Activated T-cell treated with anti-CD3 and anti-CD28 coated beads, Interleukin-2, amount 50 U/mL, for 24 hours (primary cell): ENCODE data around the gene GUCA2A.
A peak's percentile ranks its signal among the peaks of the same experiment; 100 is the strongest.
"Not testable (repeated sequence)": the region's sequence is repeated elsewhere in the genome, so short reads cannot be mapped to it uniquely, and the experiment has no call there.

Source experiments
- DNase-seq: peaks from one replicate; pipeline ENCODE4 v3.0.0-alpha.2; 2020
- H3K27ac Mint-ChIP-seq: 2 replicates; pipeline ENCODE4 v1.8.0; 2020; ENCODE audit warnings: mild to moderate bottlenecking, mixed read lengths
- H3K27me3 Mint-ChIP-seq: 2 replicates; pipeline ENCODE4 v1.8.0; 2020; ENCODE audit warnings: mixed read lengths
- H3K36me3 Mint-ChIP-seq: 2 replicates; pipeline ENCODE4 v1.8.0; 2020; ENCODE audit warnings: low read depth, mixed read lengths
- H3K4me1 Mint-ChIP-seq: 2 replicates; pipeline ENCODE4 v1.8.0; 2020; ENCODE audit warnings: low read depth, mixed read lengths
- H3K4me3 Mint-ChIP-seq: 2 replicates; pipeline ENCODE4 v1.8.0; 2020; ENCODE audit warnings: mild to moderate bottlenecking, moderate library complexity, mixed read lengths
- H3K9me3 Mint-ChIP-seq: 2 replicates; pipeline ENCODE4 v1.8.0; 2020; ENCODE audit warnings: mixed read lengths

GUCA2A gene

DNA sequence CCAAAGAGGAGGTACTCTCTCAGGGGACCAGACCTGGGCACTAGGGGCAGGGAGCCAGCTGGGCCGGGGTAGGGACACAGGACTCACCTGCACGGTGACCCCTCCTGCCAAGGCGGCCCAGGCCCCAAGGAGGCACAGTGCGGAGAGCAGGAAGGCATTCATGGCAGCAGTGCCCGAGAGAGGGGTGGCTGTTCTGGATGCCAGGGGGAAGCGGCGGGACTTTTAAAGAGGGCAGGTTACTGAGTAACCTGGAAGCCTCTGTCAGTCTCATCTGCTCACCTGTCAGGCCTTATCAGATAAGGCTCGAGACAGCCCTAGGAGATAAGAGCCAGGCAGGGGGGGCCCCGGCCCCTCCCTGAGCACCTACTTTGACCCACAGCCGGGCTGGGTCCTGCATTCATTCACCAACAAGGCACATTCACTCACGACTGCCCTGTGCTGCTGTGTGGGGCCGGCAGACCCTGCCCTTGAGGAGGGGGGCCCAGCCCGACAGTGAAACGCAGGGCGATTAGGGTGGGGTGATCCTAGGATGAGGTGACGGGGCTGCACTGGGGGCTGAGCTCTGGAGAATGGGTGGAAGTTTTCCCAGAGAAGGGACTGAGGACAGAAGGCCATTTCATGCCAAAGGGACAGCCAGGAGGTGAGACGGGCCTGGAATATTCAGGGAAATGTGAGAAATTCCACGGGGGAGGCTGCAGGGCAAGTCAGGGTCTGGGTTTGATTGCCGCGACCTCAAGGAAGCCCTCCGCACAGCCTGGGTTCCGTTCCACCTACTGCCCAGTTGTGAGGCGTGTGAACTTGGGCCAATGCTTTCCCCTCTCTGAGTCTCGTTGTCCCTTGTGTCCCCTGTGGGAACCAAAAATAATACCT is at the start of gene GUCA2A:
TSS of gene GUCA2A (minus strand) at position 195 of the 870 bp plus-strand sequence. CDS start at position 162, 33 bp downstream.
- Mint-ChIP-seq H3K36me3 (no peaks in the 10 kb centered on the region), H3K4me3 (no peak within 1 kb of the TSS), H3K27me3 (peaks cover 7% of the 10 kb centered on the region), H3K4me1 (no peaks in the 10 kb centered on the region), H3K27ac (no peak within 1 kb of the TSS), H3K9me3 (peaks cover 10% of the 10 kb centered on the region)
- no peak for DNase-seq

DNA sequence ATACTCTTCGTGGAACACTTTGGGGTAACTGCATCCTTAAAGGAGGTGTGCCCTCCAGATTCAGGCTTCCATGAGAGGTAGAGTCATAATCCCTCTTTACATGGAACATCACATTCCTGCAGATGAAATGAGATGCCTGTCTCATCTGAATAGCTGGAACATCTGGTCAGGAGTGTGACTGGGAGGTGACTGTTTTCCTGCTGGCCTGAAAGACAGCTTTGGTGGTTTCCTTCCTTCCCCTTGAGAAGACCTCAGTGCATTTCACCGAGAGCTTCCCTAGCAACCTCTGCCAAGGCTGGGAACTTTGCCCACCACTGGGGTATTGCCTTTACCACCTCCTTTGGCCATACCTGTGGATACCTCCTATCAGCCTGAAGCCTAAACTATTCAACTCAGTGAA is 46.7 kb upstream of the GUCA2A start:
- H3K27ac Mint-ChIP-seq: no peak overlapping the region
- no peak for DNase-seq
- H3K36me3 Mint-ChIP-seq: peaks cover 80% of the 10 kb centered on the region
- H3K4me1 Mint-ChIP-seq: peaks cover 50% of the 10 kb centered on the region
- H3K4me3 Mint-ChIP-seq: no peak overlapping the region
- peaks cover 16% of the 10 kb centered on the region for H3K9me3 Mint-ChIP-seq
- no peaks in the 10 kb centered on the region for H3K27me3 Mint-ChIP-seq

DNA sequence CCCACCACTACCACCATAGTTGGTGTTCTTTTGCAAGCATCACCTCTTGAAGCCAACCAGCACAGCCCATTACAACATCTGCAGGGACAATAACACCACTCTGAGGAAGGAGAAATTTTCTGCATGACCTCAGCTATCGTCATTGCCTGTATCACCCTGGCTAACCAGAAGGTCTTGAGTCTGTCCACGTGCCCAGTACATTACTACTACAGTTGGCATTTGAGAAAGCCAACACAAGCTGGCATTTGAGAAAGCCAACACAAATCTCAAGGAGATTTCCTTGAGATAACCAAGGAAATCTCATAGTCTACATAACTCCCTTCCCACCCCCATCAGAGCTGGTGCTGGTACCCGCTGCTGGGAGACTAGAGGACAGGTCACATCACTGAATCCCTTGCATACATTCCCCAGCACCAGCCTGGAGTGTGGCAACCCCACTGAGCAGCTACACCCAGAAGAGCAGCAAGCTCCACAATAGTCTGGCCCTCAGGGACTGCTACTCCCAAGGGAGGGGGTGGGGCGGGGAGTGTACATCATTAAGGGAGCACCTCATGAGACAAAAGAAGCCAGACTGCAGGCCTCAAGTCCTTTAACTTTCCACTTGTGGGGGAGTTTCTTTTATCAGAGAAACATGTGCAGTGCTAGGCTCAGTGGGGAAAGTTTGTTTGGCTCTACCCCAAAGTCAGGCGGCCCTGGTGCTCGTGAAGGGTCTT is 46.0 kb upstream of the GUCA2A start:
- H3K27ac Mint-ChIP-seq: no peak overlapping the region
- no peak for DNase-seq
- peaks cover 82% of the 10 kb centered on the region for H3K36me3 Mint-ChIP-seq
- H3K9me3 Mint-ChIP-seq: peaks cover 16% of the 10 kb centered on the region
- H3K4me1 Mint-ChIP-seq: peaks cover 53% of the 10 kb centered on the region
- no peak overlapping the region for H3K4me3 Mint-ChIP-seq
- H3K27me3 Mint-ChIP-seq: no peaks in the 10 kb centered on the region

GRCh38 chr1:42209526-42210251 is 45.1 kb upstream of the GUCA2A start:
- Mint-ChIP-seq H3K27me3 (no peaks in the 10 kb centered on the region), H3K4me3 (no peak overlapping the region), H3K36me3 (peaks cover 83% of the 10 kb centered on the region), H3K27ac (no peak overlapping the region), H3K4me1 (peaks cover 55% of the 10 kb centered on the region), H3K9me3 (peaks cover 15% of the 10 kb centered on the region)
- no peak for DNase-seq

GRCh38 chr1:42206930-42207329 is 42.4 kb upstream of the GUCA2A start:
- Mint-ChIP-seq H3K9me3 (peaks cover 18% of the 10 kb centered on the region), H3K36me3 (peaks cover 86% of the 10 kb centered on the region), H3K4me1 (peaks cover 48% of the 10 kb centered on the region)
- not testable (repeated sequence) for H3K4me3 Mint-ChIP-seq, DNase-seq, H3K27ac Mint-ChIP-seq, H3K27me3 Mint-ChIP-seq

DNA sequence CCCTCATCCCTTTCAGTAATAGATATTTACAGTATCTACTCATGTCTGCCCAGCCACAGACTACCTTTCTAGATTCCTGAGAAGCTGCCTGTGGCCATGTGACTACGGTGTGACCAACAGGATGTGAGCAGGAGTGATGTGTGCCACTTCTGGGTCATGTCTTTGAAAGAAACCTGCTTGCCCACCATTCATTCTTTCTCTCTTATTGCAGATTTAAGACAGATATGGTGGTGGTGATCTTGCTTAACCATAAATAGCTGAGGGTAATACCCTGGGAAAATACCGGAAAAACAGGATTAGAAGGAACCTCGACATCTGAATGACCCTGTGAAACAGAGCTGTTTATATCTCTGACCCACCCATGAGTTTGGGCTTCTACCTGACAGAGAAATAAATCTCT is 41.6 kb upstream of the GUCA2A start:
- H3K9me3 Mint-ChIP-seq: peaks cover 18% of the 10 kb centered on the region
- no peak overlapping the region for H3K4me3 Mint-ChIP-seq
- H3K27me3 Mint-ChIP-seq: no peaks in the 10 kb centered on the region
- H3K36me3 Mint-ChIP-seq: peaks cover 86% of the 10 kb centered on the region
- DNase-seq: no peak
- no peak overlapping the region for H3K27ac Mint-ChIP-seq
- H3K4me1 Mint-ChIP-seq: peaks cover 43% of the 10 kb centered on the region

GRCh38 chr1:42201986-42202385 is 37.4 kb upstream of the GUCA2A start:
- Mint-ChIP-seq H3K27me3 (no peaks in the 10 kb centered on the region), H3K4me1 (peaks cover 10% of the 10 kb centered on the region), H3K36me3 (peaks cover 89% of the 10 kb centered on the region), H3K9me3 (peaks cover 12% of the 10 kb centered on the region), H3K27ac (no peak overlapping the region), H3K4me3 (no peak overlapping the region)
- DNase-seq: no peak

- DNase-seq: no peak
- H3K27me3 Mint-ChIP-seq: no peaks in the 10 kb centered on the region
- H3K27ac Mint-ChIP-seq: no peak overlapping the region
- peaks cover 5% of the 10 kb centered on the region for H3K9me3 Mint-ChIP-seq
- no peak overlapping the region for H3K4me3 Mint-ChIP-seq
- H3K36me3 Mint-ChIP-seq: peaks cover 90% of the 10 kb centered on the region
- no peaks in the 10 kb centered on the region for H3K4me1 Mint-ChIP-seq
These were observed 33.7 kb upstream of the GUCA2A start for GRCh38 chr1:42198251-42198650.

- H3K4me1 Mint-ChIP-seq: no peaks in the 10 kb centered on the region
- peaks cover 86% of the 10 kb centered on the region for H3K36me3 Mint-ChIP-seq
- H3K27me3 Mint-ChIP-seq: no peaks in the 10 kb centered on the region
- no peak for DNase-seq
- no peaks in the 10 kb centered on the region for H3K9me3 Mint-ChIP-seq
- H3K27ac Mint-ChIP-seq: no peak overlapping the region
- no peak overlapping the region for H3K4me3 Mint-ChIP-seq
These were observed 31.3 kb upstream of the GUCA2A start for GRCh38 chr1:42195841-42196240.

DNA sequence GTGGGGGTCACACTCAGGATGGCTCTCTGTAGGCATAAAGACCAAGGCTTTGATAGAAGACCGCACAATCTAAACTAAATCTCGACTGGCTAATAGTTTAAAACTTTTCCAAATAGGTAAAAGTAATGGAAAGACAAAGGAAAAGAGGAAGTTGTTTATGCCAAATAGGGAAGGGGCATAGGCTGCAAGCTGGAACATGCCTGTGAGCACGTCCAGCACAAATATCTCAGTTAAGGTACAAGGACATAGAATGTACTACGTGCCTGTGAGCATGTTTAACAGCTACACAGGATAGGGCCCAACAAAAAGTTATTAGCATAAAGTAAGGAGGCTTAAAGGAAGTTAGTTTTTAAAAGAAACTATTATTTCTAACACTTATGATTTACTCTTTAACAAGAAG is 27.6 kb upstream of the GUCA2A start:
- no peaks in the 10 kb centered on the region for H3K9me3 Mint-ChIP-seq
- H3K4me1 Mint-ChIP-seq: no peaks in the 10 kb centered on the region
- H3K27ac Mint-ChIP-seq: peak overlapping the region; percentile 42
- H3K4me3 Mint-ChIP-seq: no peak overlapping the region
- DNase-seq: no peak
- peaks cover 89% of the 10 kb centered on the region for H3K36me3 Mint-ChIP-seq
- H3K27me3 Mint-ChIP-seq: no peaks in the 10 kb centered on the region

DNA sequence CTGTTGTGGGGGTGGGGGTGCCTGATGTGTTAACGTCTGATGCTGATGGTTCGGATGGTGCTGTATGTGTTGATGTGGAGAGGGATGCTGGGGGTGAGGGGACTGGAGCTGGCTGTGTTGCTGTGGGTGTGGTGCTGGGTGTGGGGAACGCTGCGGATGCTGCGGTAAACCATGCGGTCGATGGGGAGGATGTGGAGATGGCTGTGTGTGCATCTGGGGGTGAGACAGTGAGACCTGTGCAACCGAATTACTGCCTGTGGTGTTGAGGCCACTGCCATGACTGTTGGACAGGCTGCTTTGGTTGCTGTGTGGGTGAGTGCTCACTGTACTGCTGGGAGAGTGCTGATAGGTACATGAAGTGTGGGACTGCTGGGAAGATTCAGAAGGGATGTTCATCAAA is 26.8 kb upstream of the GUCA2A start:
- Mint-ChIP-seq H3K36me3 (peaks cover 89% of the 10 kb centered on the region), H3K4me3 (no peak overlapping the region)

DNA sequence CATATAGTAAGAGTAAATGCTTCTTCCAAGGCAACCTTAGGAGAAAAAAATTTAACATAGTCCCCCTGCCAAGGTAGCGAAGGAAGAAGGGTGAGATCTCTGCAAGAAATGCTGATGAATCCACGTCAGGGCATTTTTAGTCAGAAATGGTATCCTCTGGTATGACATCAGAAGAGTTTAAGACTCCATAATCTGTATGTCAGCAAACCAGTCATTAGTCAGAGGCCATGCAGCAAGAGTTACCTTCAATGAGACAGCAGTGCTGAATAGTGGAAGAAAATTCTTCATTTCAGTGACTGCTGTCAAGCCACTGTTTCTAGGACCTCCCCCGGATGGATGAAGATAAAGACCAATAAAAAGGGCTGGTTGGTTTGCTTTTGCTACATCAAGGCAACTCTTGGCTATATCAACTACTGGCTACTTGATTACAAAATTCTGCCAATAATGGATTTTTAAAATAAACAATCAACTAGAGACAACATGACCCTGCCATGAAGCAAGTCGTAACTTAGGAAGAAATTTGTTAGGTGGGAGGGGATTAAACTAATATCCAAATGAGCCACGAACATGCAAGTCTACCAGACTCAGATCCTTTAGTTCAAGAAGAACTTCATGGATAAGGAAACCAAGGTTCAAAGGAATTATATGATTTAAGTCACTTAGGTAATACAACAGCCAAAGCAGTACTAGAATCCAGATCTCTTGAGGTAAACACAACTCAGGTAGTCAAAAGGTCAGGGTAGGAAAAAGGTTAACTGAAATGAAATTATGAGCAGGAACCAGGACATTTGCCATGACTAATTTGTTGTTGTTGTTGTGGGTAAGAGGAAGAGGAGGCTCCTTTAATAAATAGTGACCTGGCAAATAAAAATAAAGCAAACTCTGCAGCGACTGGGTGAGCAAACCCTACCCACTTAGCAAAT is 25.6 kb upstream of the GUCA2A start:
- H3K36me3 Mint-ChIP-seq: peaks cover 90% of the 10 kb centered on the region

More for the DNA sequence above, 26.8 kb upstream of the GUCA2A start:
- H3K9me3 Mint-ChIP-seq: no peaks in the 10 kb centered on the region
- no peaks in the 10 kb centered on the region for H3K27me3 Mint-ChIP-seq
- peaks cover 2% of the 10 kb centered on the region for H3K4me1 Mint-ChIP-seq
- no peak for DNase-seq
- no peak overlapping the region for H3K27ac Mint-ChIP-seq

DNA sequence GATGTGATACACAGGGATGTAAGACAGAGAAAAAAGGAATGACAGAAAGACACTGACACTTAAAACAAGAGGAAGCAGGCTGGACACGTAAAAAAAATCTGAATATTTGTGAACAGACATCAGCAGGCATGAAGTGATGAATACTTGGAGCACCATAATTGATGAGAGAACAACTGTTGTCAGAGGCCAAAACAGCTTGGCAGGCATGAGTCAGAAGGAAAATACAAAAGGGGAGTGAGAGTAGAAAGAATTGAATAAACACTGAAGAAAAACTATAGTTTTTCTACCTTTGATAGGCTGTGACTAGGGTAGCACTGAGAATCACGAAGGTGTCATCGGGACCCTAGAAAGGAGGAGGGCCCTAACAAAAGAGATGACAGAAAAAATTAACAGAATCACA is 21.6 kb upstream of the GUCA2A start:
- DNase-seq: no peak
- peaks cover 7% of the 10 kb centered on the region for H3K4me1 Mint-ChIP-seq
- H3K27ac Mint-ChIP-seq: peak overlapping the region; percentile 48

More for the DNA sequence above, 25.6 kb upstream of the GUCA2A start:
- peaks cover 7% of the 10 kb centered on the region for H3K4me1 Mint-ChIP-seq
- H3K27ac Mint-ChIP-seq: peak overlapping the region; percentile 0
- H3K27me3 Mint-ChIP-seq: no peaks in the 10 kb centered on the region
- no peak for DNase-seq
- no peaks in the 10 kb centered on the region for H3K9me3 Mint-ChIP-seq
- no peak overlapping the region for H3K4me3 Mint-ChIP-seq

GRCh38 chr1:42184616-42185015 is 20.1 kb upstream of the GUCA2A start:
- peaks cover 7% of the 10 kb centered on the region for H3K4me1 Mint-ChIP-seq
- no peaks in the 10 kb centered on the region for H3K27me3 Mint-ChIP-seq
- H3K9me3 Mint-ChIP-seq: no peaks in the 10 kb centered on the region
- H3K36me3 Mint-ChIP-seq: peaks cover 88% of the 10 kb centered on the region
- H3K27ac Mint-ChIP-seq: peak overlapping the region; percentile 15
- no peak overlapping the region for H3K4me3 Mint-ChIP-seq
- DNase-seq: no peak

More for the DNA sequence above, 21.6 kb upstream of the GUCA2A start:
- Mint-ChIP-seq H3K9me3 (no peaks in the 10 kb centered on the region), H3K27me3 (no peaks in the 10 kb centered on the region), H3K4me3 (no peak overlapping the region), H3K36me3 (peaks cover 89% of the 10 kb centered on the region)
